Lung microvascular endothelial cell (primary cell): Measurements from ENCODE around the gene CDC42BPA. TPM values are rescaled to one million over a fixed set of nuclear protein-coding genes. Genes with fewer than 3 reads are reported as not detected.
"Not testable (repeated sequence)": the region's sequence is repeated elsewhere in the genome, so short reads cannot be mapped to it uniquely, and the experiment has no call there.

Source experiments
- DNase-seq, 2 donors: peaks; one replicate each; pipeline versions ENCODE4 v3.0.0 to v3.0.0-alpha.2; 2010; ENCODE audit warnings: low read depth in 2 of 2
- total RNA-seq: library from RNA; depleted of rRNA; stranded (reverse); fragments of >200 nt; gene quantifications from 2 replicates; pipeline ENCODE4 v1.2.1, GENCODE V29; 2014

The CDC42BPA gene
- total RNA-seq, 1 donor from 2014 or later: 79.2 TPM

DNA sequence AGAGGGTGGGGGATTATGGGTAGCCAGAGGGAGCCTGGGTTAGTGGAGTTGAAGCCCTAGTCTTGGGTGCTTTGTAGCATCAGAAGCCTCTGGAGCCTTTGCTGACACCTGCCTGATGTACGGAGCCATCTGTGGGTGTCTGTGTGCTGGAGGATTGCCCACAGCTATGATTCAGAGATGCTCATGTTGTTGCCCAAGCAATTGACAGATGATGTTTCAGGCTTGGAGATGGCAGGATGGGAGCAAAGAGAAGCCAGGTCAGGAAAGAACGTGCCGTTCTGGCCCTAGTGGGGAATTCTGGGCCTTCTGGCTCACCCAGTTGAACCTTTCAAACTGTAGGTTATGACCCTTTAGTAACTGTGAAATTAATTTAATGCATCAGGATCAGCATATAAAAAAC lies 350.6 kb downstream of the CDC42BPA start:
- DNase-seq: no peak

DNA sequence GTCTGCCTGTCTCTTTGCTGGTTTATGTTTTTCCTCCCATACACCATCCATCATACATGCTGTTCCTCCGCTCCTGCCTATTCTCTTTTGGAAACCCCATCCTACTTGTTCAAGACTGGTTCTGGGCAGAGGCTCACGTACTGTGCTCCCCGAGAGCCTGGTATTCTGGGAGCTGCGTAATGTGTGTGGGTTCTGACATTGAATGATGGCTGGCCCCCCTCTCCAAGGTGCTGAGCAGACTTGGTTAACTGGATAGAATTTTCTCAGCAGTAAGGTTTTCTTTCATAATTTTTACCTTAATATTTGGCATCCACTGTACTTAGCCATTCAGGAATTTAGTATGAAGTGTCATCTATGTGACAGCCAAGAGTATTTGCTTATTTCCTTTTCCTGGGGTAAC lies 351.6 kb downstream of the CDC42BPA start:
- DNase-seq: no peak

DNA sequence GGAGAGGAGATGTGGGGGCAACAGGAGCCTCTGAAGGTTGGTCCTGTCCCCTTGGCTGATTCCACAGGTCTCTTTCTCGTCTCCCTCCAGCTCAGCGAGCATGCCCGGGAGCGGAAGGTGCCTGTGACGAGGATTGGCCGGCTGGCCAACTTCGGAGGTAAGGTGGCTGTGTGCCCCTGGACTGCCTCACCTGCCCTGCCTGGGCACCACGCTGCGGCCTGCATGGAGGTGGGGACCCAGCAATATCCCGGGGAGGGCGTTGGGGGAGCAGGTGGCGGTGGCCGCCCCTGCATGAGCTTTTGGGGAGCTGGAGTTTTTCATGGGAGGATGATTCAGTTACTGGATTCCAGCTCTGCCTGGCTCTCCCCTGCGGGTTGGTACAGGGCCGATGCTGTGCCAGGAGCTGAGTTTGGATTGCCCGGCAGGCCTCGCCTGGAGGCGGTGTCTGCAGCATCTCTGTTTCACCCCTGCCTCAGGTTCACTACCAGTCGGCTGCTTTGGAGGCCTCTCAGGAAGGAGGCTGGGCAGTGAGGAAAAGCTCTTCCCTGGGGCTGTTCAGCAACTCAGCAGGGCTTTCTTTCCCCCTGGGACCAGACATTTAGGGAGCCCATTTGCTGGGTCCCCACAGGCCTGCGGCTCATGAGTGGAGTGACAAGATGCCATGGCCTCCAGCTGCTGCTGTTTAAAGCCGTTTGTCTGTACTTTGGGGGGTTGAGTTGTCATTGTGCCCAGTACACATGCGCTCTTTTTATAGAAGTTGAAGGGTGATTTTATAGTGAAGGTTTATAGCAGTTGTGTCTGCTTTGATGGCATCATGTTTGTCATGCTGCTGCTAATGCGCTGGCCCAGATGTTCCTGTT lies 352.5 kb downstream of the CDC42BPA start:
- DNase-seq: no peak

DNA sequence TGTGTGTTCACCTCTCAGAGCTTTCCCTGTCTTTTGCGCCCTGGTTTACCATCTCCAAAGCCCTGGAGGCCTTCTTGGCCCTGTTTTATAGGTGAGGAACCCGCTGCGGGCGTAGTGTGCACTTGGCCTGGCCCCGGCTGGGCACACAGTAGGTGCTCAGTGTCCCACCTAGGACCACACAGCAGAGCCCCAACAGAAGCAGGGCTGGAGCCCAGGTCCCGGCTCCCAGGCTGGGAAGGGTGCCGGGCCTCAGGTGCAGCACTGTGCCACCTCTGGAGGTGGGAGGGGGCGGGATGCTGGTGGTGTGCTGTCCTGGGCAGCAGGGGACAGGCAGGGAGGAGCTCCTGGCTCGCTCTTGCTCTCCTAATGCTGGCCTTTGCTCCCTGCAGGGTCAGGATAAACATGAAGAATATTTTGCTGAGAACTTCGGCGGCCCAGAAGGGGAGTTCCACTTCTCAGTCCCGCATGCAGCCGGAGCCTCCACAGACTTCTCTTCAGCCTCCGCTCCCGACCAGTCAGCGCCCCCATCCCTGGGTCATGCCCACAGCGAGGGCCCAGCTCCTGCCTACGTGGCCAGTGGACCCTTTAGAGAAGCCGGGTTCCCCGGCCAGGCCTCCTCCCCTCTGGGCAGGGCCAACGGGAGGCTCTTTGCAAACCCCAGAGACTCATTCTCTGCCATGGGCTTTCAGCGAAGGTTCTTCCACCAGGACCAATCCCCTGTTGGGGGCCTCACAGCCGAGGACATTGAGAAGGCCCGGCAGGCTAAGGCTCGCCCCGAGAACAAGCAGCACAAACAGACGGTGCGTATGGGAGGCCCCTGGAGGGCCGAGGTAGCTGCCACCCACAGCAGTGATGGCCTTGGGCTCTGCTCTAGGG lies 353.4 kb downstream of the CDC42BPA start:
- no peak for DNase-seq

DNA sequence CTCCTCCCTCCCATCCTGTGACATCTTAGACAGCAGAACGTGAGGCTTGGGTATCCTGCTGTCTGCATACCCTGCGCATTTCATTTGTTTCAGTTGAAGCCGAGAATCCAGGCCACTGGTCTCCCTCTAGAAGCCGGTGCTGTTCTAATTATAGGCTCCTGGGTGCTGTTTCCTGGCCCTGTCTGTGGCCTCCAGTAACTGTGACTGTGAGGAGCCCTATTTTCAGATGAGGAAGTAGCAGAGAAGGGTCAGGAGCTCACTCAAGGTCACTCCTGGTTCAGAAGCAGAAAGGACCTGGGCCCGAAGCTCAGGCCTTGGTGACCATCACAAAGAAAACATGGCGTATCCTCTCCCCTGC lies 354.2 kb downstream of the CDC42BPA start:
- no peak for DNase-seq

DNA sequence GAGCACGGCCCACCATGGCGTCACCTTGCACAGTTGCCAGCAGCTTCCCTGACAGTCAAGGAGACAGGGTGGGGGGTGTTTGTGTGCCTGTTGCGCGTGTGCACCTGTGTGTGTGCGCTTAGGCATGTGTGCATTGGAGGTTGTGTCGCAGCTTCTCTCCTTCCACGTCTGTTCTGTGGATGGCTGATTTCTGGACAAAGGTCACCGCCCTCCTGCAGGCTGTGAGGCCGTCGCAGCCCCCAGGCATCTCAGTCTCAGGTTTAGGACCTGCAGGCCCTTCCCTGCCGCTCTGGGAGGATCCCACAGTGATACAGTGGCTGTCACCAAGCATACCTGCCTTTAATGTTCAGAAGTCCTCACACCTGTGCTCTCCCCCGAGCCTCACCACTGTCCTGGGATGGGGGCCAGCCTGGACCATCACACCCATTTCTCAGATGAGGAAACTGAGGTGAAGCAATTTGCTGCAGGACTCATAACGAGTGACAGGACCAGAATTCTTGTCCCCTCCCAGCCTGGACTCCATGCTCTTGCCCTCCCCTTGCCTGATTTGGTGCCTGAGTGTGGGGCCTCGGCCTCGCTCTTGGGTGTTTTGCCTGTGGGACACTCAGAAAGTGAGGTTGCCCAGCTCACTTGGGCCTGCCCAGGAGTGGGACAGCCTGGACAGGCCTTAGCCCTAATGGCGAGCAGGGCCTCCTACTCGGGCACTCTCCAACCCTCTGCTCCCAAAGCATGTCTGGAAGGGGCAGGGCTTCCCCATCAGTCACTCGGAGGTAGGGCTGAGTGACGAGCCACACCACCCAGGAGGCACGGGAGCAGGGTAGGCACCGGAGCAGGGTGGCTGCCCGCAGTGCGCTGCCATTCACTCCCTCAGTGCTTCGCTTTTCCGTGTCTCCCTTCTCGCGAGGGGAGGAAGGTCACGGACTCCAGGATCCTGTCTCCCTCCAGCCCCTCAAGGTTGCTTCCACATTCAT lies 355.6 kb downstream of the CDC42BPA start:
- DNase-seq: no peak

DNA sequence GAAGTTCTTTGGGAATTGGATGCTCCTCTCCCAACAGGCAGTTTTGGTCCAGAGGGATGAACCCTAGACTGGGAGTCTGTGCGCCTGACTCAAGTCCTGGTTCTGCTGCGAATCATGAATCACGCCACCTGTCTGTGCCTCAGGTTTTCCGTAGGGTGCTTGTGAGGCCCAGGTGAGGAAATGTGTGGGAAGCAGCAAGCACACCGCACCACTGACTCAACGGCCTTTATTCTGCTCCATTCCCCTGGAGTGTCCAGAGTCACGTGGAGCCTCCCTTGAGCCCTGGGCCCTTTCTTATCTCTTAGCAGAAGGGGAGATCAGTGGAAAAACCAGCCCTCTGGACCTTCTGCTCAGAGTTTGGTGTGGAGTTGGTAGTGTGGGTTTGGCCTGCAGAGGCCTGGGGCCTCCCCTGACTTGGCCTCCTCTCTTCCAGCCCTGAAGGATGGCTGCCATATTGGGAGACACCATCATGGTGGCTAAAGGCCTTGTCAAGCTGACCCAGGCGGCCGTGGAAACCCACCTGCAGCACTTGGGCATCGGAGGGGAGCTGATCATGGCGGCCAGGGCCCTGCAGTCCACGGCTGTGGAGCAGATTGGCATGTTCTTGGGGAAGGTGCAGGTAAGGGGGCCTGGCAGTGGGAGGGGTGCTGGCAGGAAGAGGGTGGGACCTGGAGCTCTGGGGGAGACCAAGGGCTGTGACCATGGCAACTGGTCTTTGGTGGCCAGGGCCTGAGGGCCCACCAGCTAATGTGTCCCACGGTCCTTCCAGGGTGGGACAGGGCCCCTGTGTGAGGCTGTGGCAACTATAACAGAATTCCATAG lies 357.1 kb downstream of the CDC42BPA start:
- no peak for DNase-seq

DNA sequence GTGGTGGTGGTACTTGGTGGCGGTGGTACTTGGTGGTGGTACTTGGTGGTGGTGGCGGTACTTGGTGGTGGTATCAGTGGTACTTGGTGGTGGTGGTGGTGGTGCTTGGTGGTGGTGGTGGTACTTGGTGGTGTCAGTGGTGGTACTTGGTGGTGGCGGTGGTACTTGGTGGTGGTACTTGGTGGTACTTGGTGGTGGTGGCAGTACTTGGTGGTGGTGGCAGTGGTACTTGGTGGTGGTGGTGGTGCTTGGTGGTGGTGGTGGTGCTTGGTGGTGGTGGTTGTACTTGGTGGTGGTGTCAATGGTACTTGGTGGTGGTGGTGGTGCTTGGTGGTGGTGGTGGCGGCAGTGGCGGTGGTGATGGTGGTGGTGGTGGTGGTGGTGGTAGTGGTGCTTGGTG lies 358.0 kb downstream of the CDC42BPA start:
- DNase-seq: no peak

DNA sequence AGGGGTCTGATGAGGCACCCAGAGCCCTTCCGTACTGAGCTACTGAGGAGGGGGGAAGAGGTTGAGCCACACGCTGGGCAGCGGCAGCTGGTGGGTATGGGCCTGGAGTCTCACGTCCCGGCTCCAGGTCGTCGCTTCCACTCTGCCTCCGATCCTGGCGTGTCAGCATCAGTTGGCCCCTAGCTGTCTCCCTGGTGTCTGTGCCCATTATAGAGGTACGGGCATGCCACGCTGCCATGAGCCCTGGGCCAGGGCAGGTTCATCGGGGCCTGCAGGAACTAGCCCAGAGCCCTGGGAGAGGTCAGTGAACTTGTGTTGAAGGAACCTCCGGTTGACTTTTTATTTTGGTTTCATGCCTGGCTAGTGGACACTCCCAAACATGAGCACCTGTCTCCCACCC lies 360.0 kb downstream of the CDC42BPA start:
- DNase-seq: no peak

DNA sequence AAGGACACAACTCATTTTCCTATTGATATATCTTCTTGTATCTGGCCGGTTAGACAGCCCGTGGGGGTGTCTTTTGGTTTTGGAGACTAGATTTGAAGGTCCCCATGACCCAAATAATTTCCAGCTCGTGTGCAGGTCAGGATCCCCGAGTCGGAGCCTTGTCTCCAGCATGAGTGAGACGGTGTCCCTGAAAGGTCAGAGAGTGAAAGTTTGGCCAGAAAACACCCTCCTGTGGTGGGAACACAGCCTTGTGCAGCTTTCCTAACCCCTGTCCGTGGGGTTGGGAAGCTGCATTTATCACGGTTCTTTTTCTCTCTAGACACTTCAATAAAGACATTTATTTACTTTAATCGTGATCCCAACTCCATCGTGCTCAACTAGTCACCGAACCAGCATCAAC lies 360.6 kb downstream of the CDC42BPA start:
- no peak for DNase-seq

DNA sequence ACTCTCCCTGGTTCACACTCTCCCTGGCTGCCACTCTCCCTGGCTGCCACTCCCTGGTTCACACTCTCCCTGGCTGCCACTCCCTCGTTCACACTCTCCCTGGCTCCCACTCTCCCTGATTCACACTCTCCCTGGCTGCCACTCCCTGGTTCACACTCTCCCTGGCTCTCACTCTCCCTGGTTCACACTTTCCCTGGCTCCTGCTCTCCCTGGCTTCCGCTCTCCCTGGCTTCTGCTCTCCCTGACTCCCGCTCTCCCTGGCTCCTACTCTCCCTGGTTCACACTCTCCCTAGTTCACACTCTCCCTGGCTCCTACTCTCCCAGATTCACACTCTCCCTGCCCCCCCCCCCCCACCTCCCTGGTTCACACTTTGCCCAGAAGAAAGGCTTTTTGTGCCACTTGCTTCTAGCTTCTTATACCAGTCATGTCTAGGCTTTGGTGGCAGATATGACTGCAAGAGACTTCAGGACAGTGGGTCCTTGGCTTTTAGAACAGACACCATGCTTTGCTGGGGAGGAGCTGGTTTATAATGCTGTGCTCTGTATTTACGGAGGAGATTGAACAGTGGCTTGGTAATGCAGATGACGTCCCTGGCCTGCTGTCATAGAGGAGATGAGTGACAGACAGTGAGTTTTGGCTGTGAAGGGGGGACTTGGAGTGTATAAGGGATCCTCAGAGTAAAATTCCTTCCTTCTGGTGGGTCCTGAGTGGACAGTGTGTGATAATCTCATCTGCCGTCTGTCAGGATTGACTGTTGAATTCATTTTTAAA lies 361.2 kb downstream of the CDC42BPA start:
- no peak for DNase-seq

DNA sequence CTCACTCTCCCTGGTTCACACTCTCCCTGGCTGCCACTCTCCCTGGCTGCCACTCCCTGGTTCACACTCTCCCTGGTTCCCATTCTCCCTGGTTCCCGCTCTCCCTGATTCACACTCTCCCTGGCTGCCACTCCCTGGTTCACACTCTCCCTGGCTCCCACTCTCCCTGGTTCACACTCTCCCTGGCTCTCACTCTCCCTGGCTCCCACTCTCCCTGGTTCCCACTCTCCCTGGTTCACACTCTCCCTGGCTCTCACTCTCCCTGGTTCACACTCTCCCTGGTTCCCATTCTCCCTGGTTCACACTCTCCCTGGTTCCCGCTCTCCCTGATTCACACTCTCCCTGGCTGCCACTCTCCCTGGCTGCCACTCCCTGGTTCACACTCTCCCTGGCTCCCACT lies 362.4 kb downstream of the CDC42BPA start:
- DNase-seq: not testable (repeated sequence)

DNA sequence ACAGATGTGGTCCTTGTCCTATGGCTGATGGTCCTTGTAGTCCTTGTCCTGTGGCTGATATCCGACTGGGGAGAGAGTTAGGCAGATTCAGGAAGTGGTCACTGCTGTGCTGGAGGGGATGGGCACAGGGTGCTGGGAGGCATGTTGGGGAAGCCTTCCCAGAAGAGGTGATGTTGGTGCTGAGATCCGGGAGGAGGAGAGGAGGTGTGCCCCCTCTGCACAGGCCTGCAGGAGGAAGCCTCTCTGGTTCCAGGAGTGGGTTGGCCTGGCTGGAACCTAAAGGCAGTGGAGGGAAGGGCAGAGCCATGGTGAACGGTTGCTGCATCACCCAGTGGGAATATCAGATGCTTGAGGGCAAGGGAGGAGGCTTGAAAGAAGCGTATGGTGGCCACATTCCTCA lies 363.5 kb downstream of the CDC42BPA start:
- DNase-seq: no peak

DNA sequence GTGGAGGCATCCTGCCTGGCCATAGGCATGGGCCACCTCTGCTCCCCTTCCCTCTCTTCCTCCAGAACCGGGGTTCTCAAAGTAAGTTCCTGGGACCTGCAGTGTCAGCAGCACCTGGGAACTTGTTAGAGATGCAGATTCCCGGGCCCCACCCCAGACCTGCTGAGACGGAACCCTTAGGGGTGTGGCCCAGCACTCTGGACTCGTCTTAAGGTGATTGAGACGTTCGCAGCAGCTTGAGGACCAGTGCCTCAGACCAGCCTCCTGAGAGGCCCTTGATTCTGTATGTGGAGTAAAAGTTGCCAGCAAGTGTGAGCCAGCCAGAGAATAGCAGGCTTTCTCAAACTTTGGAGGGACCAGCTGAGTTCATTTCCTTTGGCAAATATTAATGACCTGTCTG lies 364.0 kb downstream of the CDC42BPA start:
- DNase-seq: no peak

DNA sequence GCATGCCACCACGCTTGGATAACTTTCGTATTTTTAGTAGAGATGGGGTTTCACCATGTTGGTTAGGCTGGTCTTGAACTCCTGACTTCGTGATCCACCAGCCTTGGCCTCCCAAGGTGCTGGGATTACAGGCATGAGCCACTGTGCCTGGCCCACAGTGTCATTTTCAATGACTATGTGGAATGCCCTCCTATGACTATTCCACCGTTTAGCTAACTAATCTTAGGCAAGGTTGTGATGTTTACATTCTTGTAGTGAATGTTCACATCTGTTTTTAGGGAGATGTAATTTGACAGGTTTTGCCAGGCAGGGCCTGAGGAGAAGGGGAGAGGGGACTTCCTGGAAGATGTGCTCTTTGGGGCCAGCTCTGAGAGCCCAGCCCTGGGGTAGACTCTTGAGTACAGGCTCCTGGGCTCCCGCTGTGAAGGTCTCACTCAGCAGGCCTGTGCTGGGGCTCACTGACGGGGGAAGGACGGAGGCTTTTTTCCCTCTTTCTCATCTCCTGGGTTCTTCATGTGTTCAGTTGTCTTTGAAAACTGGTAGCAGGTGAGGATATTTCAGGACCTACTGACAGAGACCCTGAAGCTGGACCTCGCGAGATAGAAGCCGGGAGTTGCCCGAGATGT lies 365.0 kb downstream of the CDC42BPA start:
- no peak for DNase-seq

DNA sequence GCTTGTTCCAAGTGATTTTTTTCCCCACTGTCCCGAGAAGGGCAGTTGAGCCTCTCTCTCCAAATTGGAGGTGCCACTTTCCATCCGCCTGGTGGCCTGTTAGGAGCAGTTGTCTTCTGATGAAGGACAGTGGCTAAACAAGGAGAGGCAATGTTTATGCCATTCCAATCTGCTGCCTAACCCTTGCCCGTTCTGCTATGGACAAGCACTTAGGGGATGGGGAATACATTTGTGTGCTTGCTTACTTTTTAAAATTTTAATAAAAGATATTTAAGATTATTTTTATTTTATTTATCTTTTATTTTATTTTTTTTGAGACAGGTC lies 366.2 kb downstream of the CDC42BPA start:
- DNase-seq: no peak

DNA sequence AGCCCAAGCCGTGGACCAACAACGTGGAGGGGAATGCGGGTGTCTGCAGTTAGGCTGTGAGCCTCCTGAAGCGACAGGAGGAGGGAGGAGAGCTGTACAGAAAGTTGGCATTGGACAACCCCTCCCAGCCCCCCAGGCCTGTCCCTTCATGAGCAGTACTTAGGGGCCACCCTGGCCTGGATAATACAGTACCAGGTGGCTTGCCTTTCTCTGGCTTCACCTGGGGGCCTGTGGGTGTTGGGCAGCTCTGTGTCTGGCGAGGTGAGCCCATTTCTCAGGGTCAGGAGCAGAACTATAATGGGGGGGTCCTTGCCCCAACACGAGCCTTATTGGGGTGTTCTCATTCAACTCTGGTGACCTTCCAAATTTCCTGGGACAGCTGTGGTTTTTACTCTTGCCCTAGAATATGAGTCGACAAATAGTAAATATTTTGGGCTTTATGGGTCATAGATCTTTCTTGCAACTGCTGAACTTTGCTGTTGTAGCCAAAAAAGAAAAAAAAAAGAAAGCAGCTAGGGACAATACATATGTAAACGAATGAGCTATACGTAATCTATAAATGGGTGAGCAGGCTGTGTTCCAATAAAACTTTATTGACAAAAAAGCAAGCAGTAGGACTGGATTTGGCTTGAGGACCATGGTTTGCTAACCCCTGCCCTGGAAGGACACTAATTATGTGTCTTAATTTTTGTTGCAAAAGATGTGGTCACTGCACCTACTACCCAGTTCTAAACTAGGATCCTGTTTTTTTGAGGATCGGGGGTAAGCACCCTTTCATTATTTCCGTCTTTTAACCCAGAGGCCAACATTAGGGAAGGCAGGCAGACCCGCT lies 366.8 kb downstream of the CDC42BPA start:
- no peak for DNase-seq

DNA sequence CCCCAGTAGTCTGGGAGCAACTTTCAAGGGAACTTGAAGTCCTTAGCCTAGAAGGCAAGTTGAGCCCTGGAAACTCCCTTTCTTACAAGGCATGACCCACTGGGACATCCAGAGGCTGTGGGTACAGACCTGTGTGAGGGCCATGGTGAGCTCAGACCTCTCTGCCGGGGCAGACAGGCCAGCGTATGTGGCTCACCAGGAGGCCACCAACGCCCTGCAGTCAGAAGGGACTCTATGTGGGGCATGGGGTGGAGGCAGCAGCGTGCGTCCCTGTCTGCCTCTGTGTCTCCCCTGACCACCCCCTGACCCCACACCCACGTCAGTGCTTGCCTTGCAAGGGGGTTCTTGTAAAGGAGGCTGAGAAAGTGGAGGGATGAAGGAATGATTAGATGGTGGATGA lies 367.4 kb downstream of the CDC42BPA start:
- DNase-seq: no peak

DNA sequence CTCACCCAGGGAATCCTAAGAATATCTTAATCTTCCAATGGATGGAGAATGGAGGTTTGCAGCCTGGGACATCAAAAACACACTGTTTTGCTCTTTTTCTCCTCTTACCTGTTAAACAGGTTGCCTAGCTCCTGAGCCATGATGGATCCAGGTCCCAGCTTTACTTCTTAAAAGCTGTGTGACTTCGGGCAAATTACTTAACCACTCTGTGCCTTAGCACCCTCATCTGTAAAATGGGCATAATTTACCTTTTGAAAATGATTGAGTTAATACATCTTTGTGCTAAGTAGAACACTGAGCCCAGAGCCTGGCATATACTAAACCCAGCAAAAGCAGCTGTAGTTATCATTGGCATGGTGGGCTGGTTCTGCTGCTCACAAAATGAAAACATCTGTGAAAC lies 368.0 kb downstream of the CDC42BPA start:
- DNase-seq: no peak
